ENCODE measurements around the gene CD44.

The CD44 gene

GRCh38 chr11:35170503-35170902, 31.5 kb downstream of the CD44 start:
- no peak for DNase-seq
- ATAC-seq (ENCODE audit: insufficient read depth, low read depth), result no peak
- Histone ChIP-seq H3K9ac (ENCODE audit: low read depth, low read length) (no peak overlapping the region), H2AFZ (ENCODE audit: low read depth, low read length) (no peak overlapping the region), H3K27me3 (ENCODE audit: insufficient read depth, low read length, poor library complexity) (no peaks in the 10 kb centered on the region), H3K79me2 (ENCODE audit: insufficient read depth, low read length) (peaks cover 84% of the 10 kb centered on the region), H3K4me3 (ENCODE audit: low read depth in 1 of 2, low read length in 2 of 2) (no peak overlapping the region), H3K27ac (ENCODE audit: low read length) (no peak overlapping the region), H3K36me3 (ENCODE audit: insufficient read depth, low read length) (no peaks in the 10 kb centered on the region; the same call in 1 of the 2 replicates), H3K4me2 (ENCODE audit: insufficient read depth, low read length) (no peak overlapping the region), H4K20me1 (ENCODE audit: insufficient read depth, low read length) (peaks cover 3% of the 10 kb centered on the region; the same call in 1 of the 2 replicates), H3K9me3 (ENCODE audit: insufficient read depth, low read length, severe bottlenecking) (no peaks in the 10 kb centered on the region), H3K4me1 (ENCODE audit: insufficient read depth, low read length) (peaks cover 68% of the 10 kb centered on the region)
- no peak for TF ChIP-seq EZH2 (IDR thresholded peaks at IDR 0.05; ENCODE audit: borderline replicate concordance, low read depth, low read length, severe bottlenecking)
- TF ChIP-seq CTCF (IDR thresholded peaks at IDR 0.05; ENCODE audit: borderline replicate concordance, extremely low read depth, low read length, poor library complexity, severe bottlenecking), result no peak

GRCh38 chr11:35171226-35171625, 32.3 kb downstream of the CD44 start:
- no peak overlapping the region for H3K9ac ChIP-seq (ENCODE audit: low read depth, low read length)
- H3K36me3 ChIP-seq (ENCODE audit: insufficient read depth, low read length), result no peaks in the 10 kb centered on the region; the same call in 1 of the 2 replicates
- no peak overlapping the region for H3K4me2 ChIP-seq (ENCODE audit: insufficient read depth, low read length)
- H3K4me3 ChIP-seq (ENCODE audit: low read depth in 1 of 2, low read length in 2 of 2), result no peak overlapping the region
- peaks cover 85% of the 10 kb centered on the region for H3K79me2 ChIP-seq (ENCODE audit: insufficient read depth, low read length)
- H3K4me1 ChIP-seq (ENCODE audit: insufficient read depth, low read length), result peaks cover 61% of the 10 kb centered on the region
- no peak for DNase-seq
- H3K9me3 ChIP-seq (ENCODE audit: insufficient read depth, low read length, severe bottlenecking), result no peaks in the 10 kb centered on the region
- H3K27me3 ChIP-seq (ENCODE audit: insufficient read depth, low read length, poor library complexity), result no peaks in the 10 kb centered on the region
- ATAC-seq (ENCODE audit: insufficient read depth, low read depth), result no peak
- no peak overlapping the region for H3K27ac ChIP-seq (ENCODE audit: low read length)
- TF ChIP-seq EZH2 (IDR thresholded peaks at IDR 0.05; ENCODE audit: borderline replicate concordance, low read depth, low read length, severe bottlenecking), result no peak
- TF ChIP-seq CTCF (IDR thresholded peaks at IDR 0.05; ENCODE audit: borderline replicate concordance, extremely low read depth, low read length, poor library complexity, severe bottlenecking), result no peak
- no peak overlapping the region for H2AFZ ChIP-seq (ENCODE audit: low read depth, low read length)
- H4K20me1 ChIP-seq (ENCODE audit: insufficient read depth, low read length), result peaks cover 3% of the 10 kb centered on the region; the same call in 1 of the 2 replicates

- Histone ChIP-seq H2AFZ (ENCODE audit: low read depth, low read length) (no peak overlapping the region), H3K27ac (ENCODE audit: low read length) (peak overlapping the region; percentile 71), H3K79me2 (ENCODE audit: insufficient read depth, low read length) (peaks cover 67% of the 10 kb centered on the region), H3K9ac (ENCODE audit: low read depth, low read length) (no peak overlapping the region), H3K4me2 (ENCODE audit: insufficient read depth, low read length) (peak overlapping the region; percentile 15; the same call in 1 of the 2 replicates), H3K4me3 (ENCODE audit: low read depth in 1 of 2, low read length in 2 of 2) (no peak overlapping the region), H3K27me3 (ENCODE audit: insufficient read depth, low read length, poor library complexity) (no peaks in the 10 kb centered on the region), H3K36me3 (ENCODE audit: insufficient read depth, low read length) (peaks cover 16% of the 10 kb centered on the region), H3K9me3 (ENCODE audit: insufficient read depth, low read length, severe bottlenecking) (no peaks in the 10 kb centered on the region), H4K20me1 (ENCODE audit: insufficient read depth, low read length) (peaks cover 3% of the 10 kb centered on the region; the same call in 1 of the 2 replicates), H3K4me1 (ENCODE audit: insufficient read depth, low read length) (peaks cover 43% of the 10 kb centered on the region)
- DNase-seq, result no peak
- TF ChIP-seq EZH2 (IDR thresholded peaks at IDR 0.05; ENCODE audit: borderline replicate concordance, low read depth, low read length, severe bottlenecking) (no peak), CTCF (IDR thresholded peaks at IDR 0.05; ENCODE audit: borderline replicate concordance, extremely low read depth, low read length, poor library complexity, severe bottlenecking) (no peak)
- 0 out of 3 replicates have a peak, but pooled peaks have one; percentile 22 for ATAC-seq (ENCODE audit: insufficient read depth, low read depth)
Observed at GRCh38 chr11:35173011-35173511, 34.1 kb downstream of the CD44 start.

Data from DND-41 (cell line).